SH-SY5Y (cell line): ENCODE results near the gene LDB2.

Experiments
- GATA2 ChIP-seq: IDR thresholded peaks from 2 replicates; pipeline ENCODE4 v1.6.1; 2011; ENCODE audit warnings: mild to moderate bottlenecking, low read depth, low read length
- GATA3 ChIP-seq: IDR thresholded peaks from 2 replicates; pipeline ENCODE4 v1.6.1; 2011; ENCODE audit warnings: low read depth, mild to moderate bottlenecking, low read length, moderate library complexity

- TF ChIP-seq GATA3 (no peak), GATA2 (no peak)
Measured at GRCh38 chr4:16579866-16580265, 318.6 kb downstream of the LDB2 start.
